ENCODE data around the gene KCNT1.

Gene KCNT1

DNA sequence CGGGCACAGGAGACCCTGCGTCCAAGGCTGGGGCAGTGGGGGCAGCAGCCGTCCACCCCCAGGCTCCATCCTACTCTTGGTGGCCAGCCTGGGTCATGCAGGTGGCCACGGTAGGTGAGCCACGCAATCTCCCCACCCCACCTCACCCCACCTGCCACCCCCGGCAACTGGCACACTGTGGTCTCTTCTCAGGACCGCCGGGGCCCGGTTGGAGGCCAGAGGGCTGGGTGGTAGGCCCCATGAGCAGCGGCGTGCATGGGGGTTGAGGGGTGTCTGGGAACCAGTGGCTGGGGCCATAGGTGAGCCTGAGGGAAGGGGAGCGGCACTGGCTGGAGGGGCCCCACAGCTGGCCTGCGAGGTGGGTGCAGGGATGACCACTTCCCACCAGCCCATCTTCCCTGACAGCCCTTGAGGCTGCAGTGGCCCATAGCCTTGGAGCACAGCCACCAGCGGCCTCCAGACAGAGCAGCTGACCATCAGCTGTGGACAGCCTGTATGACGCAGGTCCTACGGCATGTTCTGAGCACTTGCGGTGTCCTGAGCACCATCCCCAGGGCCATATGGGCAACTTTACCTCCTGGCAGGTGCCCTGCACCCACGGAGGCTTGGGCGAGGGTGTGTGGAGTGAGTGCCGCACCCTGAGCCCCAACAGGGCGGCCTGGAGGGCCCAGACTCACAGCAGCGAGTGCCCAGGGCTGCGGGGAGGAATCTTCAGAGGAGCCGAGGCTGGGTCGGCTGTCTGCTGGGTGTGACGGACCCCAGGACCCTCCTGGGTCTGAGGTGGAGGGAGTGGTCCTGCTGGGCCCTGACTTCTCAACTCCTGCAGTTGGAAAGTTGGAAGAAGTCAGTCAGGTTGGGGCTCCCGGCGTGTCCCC, 47.4 kb downstream of the KCNT1 start:
- DNase-seq, result no peak

- no peak for DNase-seq
Observed at GRCh38 chr9:135750786-135751185, 48.8 kb downstream of the KCNT1 start.

- no peak for DNase-seq
Observed at GRCh38 chr9:135751501-135751900, 49.5 kb downstream of the KCNT1 start.

DNA sequence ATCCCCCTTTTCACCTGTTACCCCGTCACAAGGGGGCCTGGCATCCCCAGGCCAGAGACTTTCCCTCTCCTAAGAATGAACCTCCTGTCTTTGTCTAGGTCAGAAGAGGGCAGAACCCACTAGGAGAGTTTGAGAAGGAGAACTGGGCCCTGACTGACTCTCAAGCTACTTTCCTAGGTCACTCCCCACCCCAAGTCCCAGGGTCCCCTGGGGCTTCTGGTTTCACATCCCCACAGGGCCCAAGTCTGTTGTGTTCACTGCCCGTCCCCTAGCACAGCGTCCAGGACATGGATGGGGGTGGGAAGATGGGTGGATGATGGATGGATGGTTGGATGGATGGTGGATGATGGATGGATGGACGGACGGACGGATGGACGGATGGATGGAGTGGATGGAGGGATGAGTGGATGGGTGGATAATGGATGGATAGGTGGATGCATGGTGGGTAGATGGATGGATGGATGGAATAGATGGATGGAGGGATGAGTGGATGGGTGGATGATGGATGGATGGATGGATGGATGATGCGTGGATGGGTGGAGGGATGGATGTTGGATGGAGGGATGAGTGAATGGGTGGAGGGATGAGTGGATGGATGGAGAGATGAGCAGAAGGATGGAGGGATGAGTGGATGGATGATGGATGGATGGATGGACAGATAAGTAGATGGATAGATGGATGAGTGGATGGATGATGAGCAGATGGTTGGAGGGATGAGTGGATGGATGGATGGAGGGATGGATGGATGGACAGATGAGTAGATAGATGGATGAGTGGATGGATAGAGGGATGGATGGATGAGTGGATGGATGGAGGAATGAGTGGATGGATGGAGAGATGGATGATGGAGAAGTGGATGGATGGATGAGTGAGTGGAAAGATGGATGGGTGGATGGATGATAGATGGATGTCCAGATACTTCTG, 50.6 kb downstream of the KCNT1 start:
- no peak for DNase-seq

GRCh38 chr9:135753391-135754105, 51.6 kb downstream of the KCNT1 start:
- DNase-seq, result no peak

DNA sequence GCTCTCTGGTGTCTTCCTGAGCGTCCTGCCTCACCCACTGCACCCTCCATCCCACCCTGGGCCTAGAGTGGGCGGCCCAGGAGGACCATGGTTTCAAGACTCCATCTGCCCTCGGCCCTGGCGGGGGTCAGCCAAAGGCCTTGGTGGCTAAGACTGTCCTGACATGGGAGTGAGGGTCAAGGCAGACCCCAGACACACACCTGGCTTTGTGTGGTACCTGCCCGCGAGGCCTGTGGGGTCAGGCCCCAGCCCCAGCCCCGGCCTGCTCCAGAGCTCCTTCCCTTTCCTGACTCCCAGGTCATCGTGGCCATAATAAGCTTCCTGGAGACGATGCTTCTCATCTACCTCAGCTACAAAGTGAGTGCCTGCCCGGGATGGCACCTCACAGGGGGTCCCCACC, 54.6 kb downstream of the KCNT1 start:
- DNase-seq, result no peak

DNA sequence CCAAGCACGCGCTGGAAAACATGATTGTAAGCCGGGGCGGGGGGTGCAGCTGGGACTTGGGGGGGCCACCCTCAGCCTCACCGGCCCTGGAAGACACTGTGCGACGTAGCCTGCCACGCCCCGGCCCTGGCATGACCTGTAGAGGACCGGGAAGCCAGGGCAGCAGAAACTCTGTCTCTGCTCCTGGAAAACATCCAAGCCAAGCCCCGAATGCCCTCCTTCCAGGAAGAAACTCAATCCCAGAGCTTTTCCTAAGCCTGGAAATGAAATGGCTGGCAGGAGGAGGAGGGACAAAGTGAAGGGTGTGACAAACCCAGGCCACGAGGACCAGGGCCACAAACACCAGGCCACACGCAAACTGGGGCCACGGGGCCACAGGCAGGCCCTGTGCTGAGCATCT, 55.4 kb downstream of the KCNT1 start:
- no peak for DNase-seq

- no peak for DNase-seq
Observed at GRCh38 chr9:135758056-135758455, 56.1 kb downstream of the KCNT1 start.

GRCh38 chr9:135758870-135759269, 56.9 kb downstream of the KCNT1 start:
- no peak for DNase-seq

GRCh38 chr9:135759676-135760300, 57.8 kb downstream of the KCNT1 start:
- DNase-seq, result no peak

GRCh38 chr9:135760465-135760864, 58.5 kb downstream of the KCNT1 start:
- no peak for DNase-seq

- no peak for DNase-seq
Observed at GRCh38 chr9:135761150-135761844, 59.3 kb downstream of the KCNT1 start.

DNA sequence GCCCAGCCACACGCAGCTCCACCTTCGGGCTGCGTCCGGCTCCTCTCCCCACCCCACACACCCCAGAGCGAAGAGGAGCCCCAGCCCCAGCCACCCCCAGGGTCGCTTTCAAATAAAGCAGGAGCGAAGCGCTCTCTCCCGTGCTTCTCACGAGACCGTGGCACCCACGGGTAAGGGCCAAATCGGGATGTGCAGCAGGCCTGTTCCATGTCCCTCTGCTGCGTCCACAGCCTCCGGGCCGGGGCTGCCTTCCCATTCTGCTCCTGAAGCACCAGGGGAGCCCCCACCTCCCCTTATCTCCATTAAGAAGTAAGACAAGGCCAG, 59.8 kb downstream of the KCNT1 start:
- no peak for DNase-seq

DNA sequence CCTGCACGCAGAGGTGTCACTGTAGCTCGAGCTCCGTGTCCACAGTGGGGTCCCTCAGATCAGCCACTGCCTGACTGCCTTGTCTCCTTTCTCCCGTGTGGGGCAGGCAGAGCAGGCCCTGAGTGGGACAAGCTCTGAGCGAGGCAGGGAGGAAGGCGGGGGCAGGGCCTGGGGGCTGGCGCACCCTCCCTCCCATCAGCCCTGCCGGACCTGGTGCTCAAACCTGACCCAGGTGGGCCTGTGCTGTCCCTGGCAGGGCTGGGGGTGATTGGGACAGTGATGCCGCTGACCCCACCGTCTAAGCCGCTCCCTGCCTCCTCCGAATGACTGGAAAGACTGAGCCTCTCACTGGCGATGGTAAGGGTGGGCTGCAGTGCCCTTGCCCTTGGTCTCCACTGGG, 60.9 kb downstream of the KCNT1 start:
- DNase-seq, result no peak

DNA sequence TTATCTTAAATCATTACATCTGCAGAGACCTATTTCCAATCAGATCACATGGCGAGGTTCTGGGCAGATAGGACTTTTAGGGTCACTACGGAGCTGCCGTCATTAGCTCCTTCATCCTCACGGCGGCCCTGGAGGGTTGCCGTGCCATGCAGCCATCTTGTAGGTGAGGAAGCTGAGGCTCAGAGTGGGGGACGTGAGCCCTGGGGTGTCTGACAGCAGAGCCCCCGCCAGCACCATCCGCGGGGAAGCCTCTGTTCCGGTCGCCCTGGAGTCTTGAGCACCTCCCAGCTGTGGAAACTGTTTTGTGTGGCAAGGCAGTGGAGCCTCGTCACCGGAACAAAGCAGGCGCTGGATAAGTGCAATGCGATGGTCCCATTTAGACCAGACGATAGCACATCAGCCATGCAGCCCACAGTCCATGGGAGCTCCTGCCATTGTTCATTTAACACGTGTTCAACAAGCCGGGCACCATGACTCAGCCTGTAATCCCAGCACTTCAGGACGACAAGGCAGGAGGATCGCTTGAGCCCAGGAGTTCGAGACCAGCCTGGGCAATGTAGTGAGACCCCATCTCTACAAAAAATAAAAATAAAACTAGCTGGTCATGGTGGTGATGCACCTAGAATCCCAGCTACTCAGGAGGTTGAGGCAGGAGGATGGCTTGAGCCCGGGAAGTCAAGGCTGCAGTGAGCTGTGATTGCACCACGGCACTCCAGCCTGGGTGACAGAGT, 61.9 kb downstream of the KCNT1 start:
- DNase-seq, result no peak

- no peak for DNase-seq
Observed at GRCh38 chr9:135764731-135765130, 62.7 kb downstream of the KCNT1 start.

GRCh38 chr9:135765416-135765815, 63.4 kb downstream of the KCNT1 start:
- DNase-seq, result no peak

DNA sequence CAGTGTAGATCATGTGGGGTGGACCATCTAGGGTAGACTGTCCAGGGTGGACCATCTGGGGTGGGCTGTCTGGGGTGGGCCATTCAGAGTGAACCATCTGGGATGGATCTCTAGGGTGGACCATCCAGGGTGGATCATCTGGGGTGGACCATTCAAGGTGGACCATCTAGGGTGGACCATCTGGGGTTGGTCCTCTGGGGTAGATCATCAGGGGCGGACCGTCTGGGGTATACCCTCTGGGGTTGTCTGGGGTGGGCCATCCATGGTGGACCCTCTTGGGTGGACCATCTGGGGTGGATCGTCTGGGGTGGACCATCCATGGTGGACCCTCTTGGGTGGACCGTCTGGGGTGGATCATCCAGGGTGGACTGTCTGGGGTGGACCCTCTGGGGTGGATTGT, 64.3 kb downstream of the KCNT1 start:
- no peak for DNase-seq

GRCh38 chr9:135766707-135767106, 64.7 kb downstream of the KCNT1 start:
- DNase-seq, result no peak

- DNase-seq, result no peak
Observed at GRCh38 chr9:135768516-135769218, 66.7 kb downstream of the KCNT1 start.
